WTC11 (cell line): Measurements from ENCODE around the gene KIRREL3. TPM values are rescaled to one million over a fixed set of nuclear protein-coding genes. Genes with fewer than 3 reads are reported as not detected.

Source experiments
- ATAC-seq: fragments of 200-7000 bp; cut with Tn5 transposase; 2 replicates; pipeline ENCODE4 v1.10.0; 2021; ENCODE audit warnings: mild to moderate bottlenecking, moderate library complexity
- CTCF ChIA-PET: fragments of 300-600 bp; sonication (Branson Sonifier 250); formaldehyde crosslinking; loops from one replicate; lab custom pipeline; 2021; ENCODE audit warnings: antibody characterized with exemption; lab: Charles Lee
- POLR2A ChIA-PET: fragments of 350-600 bp; sonication (Branson Sonifier 250); formaldehyde crosslinking; loops from one replicate; lab custom pipeline; 2021; ENCODE audit warnings: antibody characterized with exemption; lab: Charles Lee
- DNase-seq: peaks from one replicate; pipeline ENCODE4 v3.0.0; 2021; ENCODE audit warnings: low spot score
- H3K27ac Mint-ChIP-seq: 2 replicates; pipeline ENCODE4 v1.8.0; 2021; ENCODE audit warnings: mixed read lengths
- H3K27me3 Mint-ChIP-seq: 2 replicates; pipeline ENCODE4 v1.8.0; 2021; ENCODE audit warnings: low read depth, mild to moderate bottlenecking, moderate library complexity, mixed read lengths
- H3K36me3 Mint-ChIP-seq: 2 replicates; pipeline ENCODE4 v1.8.0; 2021; ENCODE audit warnings: mixed read lengths
- H3K4me1 Mint-ChIP-seq: 2 replicates; pipeline ENCODE4 v1.8.0; 2022; ENCODE audit warnings: mixed read lengths
- H3K4me3 Mint-ChIP-seq: 2 replicates; pipeline ENCODE4 v1.8.0; 2021; ENCODE audit warnings: mild to moderate bottlenecking, moderate library complexity, mixed read lengths
- H3K9me3 Mint-ChIP-seq: 2 replicates; pipeline ENCODE4 v1.8.0; 2021; ENCODE audit warnings: mixed read lengths
- E2F1 ChIP-seq: sonication (generic); formaldehyde crosslinking; IDR thresholded peaks from 2 replicates; pipeline ENCODE4 v1.8.0; 2022; ENCODE audit warnings: mild to moderate bottlenecking, missing genetic modification reagents
- FOXP1 ChIP-seq: sonication (generic); formaldehyde crosslinking; IDR thresholded peaks from 2 replicates; pipeline ENCODE4 v1.8.0; 2022; ENCODE audit warnings: missing genetic modification reagents, mild to moderate bottlenecking, moderate library complexity, borderline replicate concordance
- GTF2I ChIP-seq: fragments of 250-450 bp; sonication (Bioruptor Pico); conservative IDR thresholded peaks from 2 replicates; pipeline ENCODE4 v1.4.0; 2021; ENCODE audit warnings: mild to moderate bottlenecking
- MYBL2 ChIP-seq: sonication (generic); formaldehyde crosslinking; IDR thresholded peaks from 2 replicates; pipeline ENCODE4 v1.8.1; 2023; ENCODE audit warnings: mild to moderate bottlenecking, moderate library complexity, missing genetic modification reagents
- NFATC4 ChIP-seq: fragments of 250-450 bp; sonication (Bioruptor Pico); IDR thresholded peaks from 2 replicates; pipeline ENCODE4 v1.9.0; 2021; ENCODE audit warnings: mild to moderate bottlenecking
- NFYB ChIP-seq: sonication (generic); formaldehyde crosslinking; conservative IDR thresholded peaks from 2 replicates; pipeline ENCODE4 v1.8.0; 2022; ENCODE audit warnings: low read depth, missing genetic modification reagents
- NR1H2 ChIP-seq: sonication (generic); formaldehyde crosslinking; IDR thresholded peaks from 2 replicates; pipeline ENCODE4 v1.9.0; 2021; ENCODE audit warnings: mild to moderate bottlenecking, moderate library complexity, missing genetic modification reagents
- RELA ChIP-seq: sonication (generic); formaldehyde crosslinking; IDR thresholded peaks from 2 replicates; pipeline ENCODE4 v1.8.1; 2022; ENCODE audit warnings: missing genetic modification reagents, mild to moderate bottlenecking, borderline replicate concordance
- SOX15 ChIP-seq: fragments of 250-450 bp; sonication (Bioruptor Pico); IDR thresholded peaks from 2 replicates; pipeline ENCODE4 v1.9.0; 2021; ENCODE audit warnings: mild to moderate bottlenecking
- TCF7 ChIP-seq: sonication (generic); formaldehyde crosslinking; IDR thresholded peaks from 2 replicates; pipeline ENCODE4 v1.8.0; 2022; ENCODE audit warnings: mild to moderate bottlenecking, low read depth, missing genetic modification reagents, moderate library complexity
- TEAD4 ChIP-seq: sonication (generic); formaldehyde crosslinking; IDR thresholded peaks from 2 replicates; pipeline ENCODE4 v1.8.0; 2022; ENCODE audit warnings: mild to moderate bottlenecking, missing genetic modification reagents
- USF1 ChIP-seq: sonication (generic); formaldehyde crosslinking; IDR thresholded peaks from 2 replicates; pipeline ENCODE4 v1.8.0; 2022; ENCODE audit warnings: mild to moderate bottlenecking, missing genetic modification reagents
- USF2 ChIP-seq: sonication (generic); formaldehyde crosslinking; IDR thresholded peaks from 2 replicates; pipeline ENCODE4 v1.8.1; 2023; ENCODE audit warnings: mild to moderate bottlenecking, missing genetic modification reagents, moderate library complexity
- ZBTB21 ChIP-seq: sonication (generic); formaldehyde crosslinking; IDR thresholded peaks from 2 replicates; pipeline ENCODE4 v1.8.1; 2023; ENCODE audit warnings: mild to moderate bottlenecking, missing genetic modification reagents, borderline replicate concordance
- ZNF263 ChIP-seq: sonication (generic); formaldehyde crosslinking; IDR thresholded peaks from 2 replicates; pipeline ENCODE4 v1.8.1; 2022; ENCODE audit warnings: low read depth, mild to moderate bottlenecking, moderate library complexity, missing genetic modification reagents
- ZNF317 ChIP-seq: sonication (generic); formaldehyde crosslinking; IDR thresholded peaks from 2 replicates; pipeline ENCODE4 v1.8.1; 2023; ENCODE audit warnings: low read depth, mild to moderate bottlenecking, moderate library complexity, missing genetic modification reagents, borderline replicate concordance
- ZNF396 ChIP-seq: fragments of 250-450 bp; sonication (Bioruptor Pico); IDR thresholded peaks from 2 replicates; pipeline ENCODE4 v1.8.0; 2021; ENCODE audit warnings: mild to moderate bottlenecking, moderate library complexity, borderline replicate concordance
- ZNF416 ChIP-seq: fragments of 250-450 bp; sonication (Bioruptor Pico); IDR thresholded peaks from 2 replicates; pipeline ENCODE4 v1.9.0; 2021; ENCODE audit warnings: mild to moderate bottlenecking, inconsistent platforms
- total RNA-seq: library from RNA; stranded (reverse); gene quantifications from 3 replicates; pipeline ENCODE4 v1.2.3, GENCODE V29; 2021
- TF ChIP-seq, protein P1 (sequence below): sonication (generic); formaldehyde crosslinking; conservative IDR thresholded peaks from 2 replicates; pipeline ENCODE4 v1.8.1; 2022; ENCODE audit warnings: mild to moderate bottlenecking, missing genetic modification reagents

Gene KIRREL3
- total RNA-seq, 1 experiment from 2014 or later, result 0.59 TPM

GRCh38 chr11:126421271-126421671 is 579.3 kb downstream of the KIRREL3 start (continued):
- TF ChIP-seq SOX15 (CRISPR knock-in tag) (no peak), TEAD4 (no peak), RELA (CRISPR knock-in tag) (no peak), ZNF416 (CRISPR knock-in tag) (no peak)

DNA sequence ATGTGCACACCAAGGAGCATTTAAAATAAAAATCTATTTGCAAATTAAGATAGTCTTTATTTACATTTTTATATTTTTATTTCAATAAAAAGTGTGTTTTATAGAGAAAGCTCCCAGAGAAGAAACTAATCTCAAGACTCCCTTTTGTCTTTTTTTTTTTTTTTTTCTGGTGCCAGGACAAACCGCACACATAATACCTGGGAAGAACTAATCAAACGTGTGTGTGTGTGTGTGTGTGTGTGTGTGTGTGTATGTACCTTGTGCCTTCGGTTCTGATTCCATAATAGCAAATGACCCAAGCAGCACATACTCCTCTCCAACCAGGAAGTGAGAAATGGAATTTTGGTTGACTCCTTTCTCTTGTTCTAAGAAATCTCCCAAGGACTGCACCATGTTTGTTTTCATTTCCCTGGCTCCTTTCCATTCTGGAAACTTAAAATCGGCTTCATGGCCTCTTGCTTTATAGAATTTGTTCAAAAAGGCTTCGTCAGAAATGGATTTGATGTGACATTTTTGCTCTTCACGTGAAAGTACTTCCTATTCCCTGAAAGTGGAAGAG is 579.8 kb downstream of the KIRREL3 start:
- Mint-ChIP-seq H3K27ac (no peak overlapping the region; the same call in 1 of the 2 replicates), H3K4me3 (no peak overlapping the region), H3K4me1 (peaks cover 20% of the 10 kb centered on the region), H3K27me3 (peaks cover 8% of the 10 kb centered on the region), H3K36me3 (no peaks in the 10 kb centered on the region), H3K9me3 (no peaks in the 10 kb centered on the region)
- ChIA-PET POLR2A (interaction anchor here (0.7 kb wide), 1 partner anchor 1759 kb away, joined by 7 read pairs; no protein-coding TSS in a partner anchor), CTCF (interaction anchor here (1.3 to 1.5 kb wide), 3 partner anchors 9 to 111 kb away, joined by 3 to 5 read pairs (median 4); no protein-coding TSS in a partner anchor)
- TF ChIP-seq, protein P1, sequence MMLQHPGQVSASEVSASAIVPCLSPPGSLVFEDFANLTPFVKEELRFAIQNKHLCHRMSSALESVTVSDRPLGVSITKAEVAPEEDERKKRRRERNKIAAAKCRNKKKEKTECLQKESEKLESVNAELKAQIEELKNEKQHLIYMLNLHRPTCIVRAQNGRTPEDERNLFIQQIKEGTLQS (CRISPR knock-in tag), result no peak
- TF ChIP-seq GTF2I (CRISPR knock-in tag) (no peak), ZNF263 (CRISPR knock-in tag) (no peak)
- DNase-seq (no peak), ATAC-seq (no peak)

- DNase-seq, result no peak
- H3K36me3 Mint-ChIP-seq, result no peaks in the 10 kb centered on the region
- H3K4me3 Mint-ChIP-seq, result no peak overlapping the region
- no peak overlapping the region for H3K27ac Mint-ChIP-seq
- H3K4me1 Mint-ChIP-seq, result peaks cover 20% of the 10 kb centered on the region
- H3K27me3 Mint-ChIP-seq, result peaks cover 8% of the 10 kb centered on the region
- H3K9me3 Mint-ChIP-seq, result no peaks in the 10 kb centered on the region
- ATAC-seq, result no peak
- CTCF ChIA-PET, result interaction anchor here (1.3 to 1.6 kb wide), 4 partner anchors 8 to 110 kb away, joined by 3 to 5 read pairs (median 4); no protein-coding TSS in a partner anchor
- no peak for TF ChIP-seq NFATC4 (CRISPR knock-in tag)
- TF ChIP-seq ZBTB21 (CRISPR knock-in tag), result no peak
- POLR2A ChIA-PET, result interaction anchor here (0.7 kb wide), 1 partner anchor 1760 kb away, joined by 7 read pairs; no protein-coding TSS in a partner anchor
These were observed 580.5 kb downstream of the KIRREL3 start for GRCh38 chr11:126419801-126420697.

DNA sequence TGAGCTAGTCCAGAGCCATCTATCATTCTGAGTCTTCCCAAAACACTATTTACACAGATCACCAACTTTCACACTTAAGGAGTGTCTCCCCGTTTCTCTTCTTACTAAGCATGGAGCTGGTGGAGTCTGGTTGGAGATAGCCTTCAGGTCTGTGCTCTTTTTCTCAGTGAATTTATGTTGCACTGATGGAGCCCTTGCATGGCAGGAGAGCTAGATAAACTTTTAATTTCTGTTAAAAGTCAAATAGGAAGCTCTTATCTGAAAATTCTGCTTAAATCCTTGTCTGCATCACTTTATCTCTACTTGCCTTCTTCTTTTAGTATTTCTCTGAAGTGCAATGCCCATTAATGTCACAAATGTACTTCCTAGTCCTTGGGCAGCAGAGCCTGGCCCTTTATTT is 581.7 kb downstream of the KIRREL3 start:
- no peaks in the 10 kb centered on the region for H3K36me3 Mint-ChIP-seq
- no peak for TF ChIP-seq ZNF317 (CRISPR knock-in tag)
- no peak for TF ChIP-seq ZNF263 (CRISPR knock-in tag)
- TF ChIP-seq NR1H2, result no peak
- no peak for TF ChIP-seq ZNF396 (CRISPR knock-in tag)
- TF ChIP-seq USF1 (CRISPR knock-in tag), result no peak
- H3K4me1 Mint-ChIP-seq, result peaks cover 14% of the 10 kb centered on the region
- no peak overlapping the region for H3K4me3 Mint-ChIP-seq
- H3K27me3 Mint-ChIP-seq, result peaks cover 8% of the 10 kb centered on the region
- DNase-seq (no peak), ATAC-seq (no peak)
- H3K27ac Mint-ChIP-seq, result no peak overlapping the region
- no peaks in the 10 kb centered on the region for H3K9me3 Mint-ChIP-seq
- CTCF ChIA-PET, result interaction anchor here (1.3 to 1.6 kb wide), 2 partner anchors 62 to 108 kb away, joined by 3 to 5 read pairs; no protein-coding TSS in a partner anchor
- POLR2A ChIA-PET, result no interaction called here

DNA sequence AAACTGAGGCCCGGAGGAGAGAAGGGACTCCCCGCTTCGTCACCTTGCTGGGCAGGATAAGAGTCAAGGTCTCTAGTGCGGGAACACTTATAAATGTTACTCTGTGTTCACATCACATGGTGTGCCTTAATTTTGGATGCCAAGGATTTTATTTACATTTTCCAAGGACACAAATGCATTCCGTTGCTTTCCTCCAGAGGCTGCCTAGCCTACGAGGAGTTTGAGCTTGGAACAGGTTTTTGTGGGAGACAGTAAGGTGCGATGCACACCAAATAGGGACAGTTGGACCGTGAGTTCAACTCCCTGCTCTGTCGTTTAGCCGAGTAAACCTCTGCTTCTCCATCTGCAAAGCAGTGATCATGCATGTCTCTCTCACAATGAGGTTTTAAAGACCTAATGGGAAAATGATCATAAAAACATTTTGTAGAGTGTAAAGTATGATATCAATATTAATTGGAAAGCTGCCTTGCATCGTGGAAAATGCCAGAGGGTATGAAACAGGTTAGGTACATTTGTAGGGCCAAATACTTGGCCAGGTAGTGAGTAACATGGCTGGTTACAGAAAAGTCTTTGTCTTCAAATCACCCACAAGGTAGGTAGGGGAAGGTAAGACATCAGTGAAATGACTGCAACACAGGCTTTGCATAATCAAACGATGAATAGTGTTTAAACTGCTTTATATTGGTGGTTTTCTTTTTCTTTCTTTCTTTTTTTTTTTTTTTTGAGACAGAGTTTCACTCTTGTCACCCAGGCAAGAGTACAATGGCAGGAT is 583.3 kb downstream of the KIRREL3 start:
- no peaks in the 10 kb centered on the region for H3K36me3 Mint-ChIP-seq
- H3K9me3 Mint-ChIP-seq, result no peaks in the 10 kb centered on the region
- H3K27ac Mint-ChIP-seq, result no peak overlapping the region
- ChIA-PET POLR2A (interaction anchor here (1.6 kb wide), 1 partner anchor 110 kb away, joined by 3 read pairs; no protein-coding TSS in a partner anchor), CTCF (interaction anchor here (1.0 to 2.1 kb wide), 7 partner anchors 8 to 573 kb away, joined by 3 to 12 read pairs (median 6); no protein-coding TSS in a partner anchor)
- peak overlapping the region; percentile 50 for H3K4me3 Mint-ChIP-seq
- H3K27me3 Mint-ChIP-seq, result peaks cover 8% of the 10 kb centered on the region
- DNase-seq (no peak), ATAC-seq (no peak)
- peaks cover 14% of the 10 kb centered on the region for H3K4me1 Mint-ChIP-seq
- TF ChIP-seq E2F1 (no peak), FOXP1 (no peak), USF2 (CRISPR knock-in tag) (no peak), SOX15 (CRISPR knock-in tag) (no peak), NFYB (CRISPR knock-in tag) (no peak), MYBL2 (CRISPR knock-in tag) (no peak), TCF7 (no peak)
